Measurements from ENCODE around the gene ZMYM4.

The ZMYM4 gene

GRCh38 chr1:35437200-35437599, 168.7 kb downstream of the ZMYM4 start:
- TF ChIP-seq RAD21 (IDR thresholded peaks at IDR 0.05; ENCODE audit: low read depth) (no peak), REST (IDR thresholded peaks at IDR 0.05; ENCODE audit: low read depth) (no peak), CEBPB (IDR thresholded peaks at IDR 0.05) (no peak), TEAD4 (IDR thresholded peaks at IDR 0.05) (no peak), USF1 (IDR thresholded peaks at IDR 0.05) (no peak), ZBTB7A (IDR thresholded peaks at IDR 0.05; ENCODE audit: low read depth) (no peak), NFIC (IDR thresholded peaks at IDR 0.05) (no peak), YY1 (IDR thresholded peaks at IDR 0.05; ENCODE audit: low read depth) (no peak), EGR1 (IDR thresholded peaks at IDR 0.05) (no peak), TAF1 (IDR thresholded peaks at IDR 0.05; ENCODE audit: low read depth) (no peak), MAX (IDR thresholded peaks at IDR 0.05) (no peak), TCF12 (IDR thresholded peaks at IDR 0.05; ENCODE audit: low read depth) (no peak)

GRCh38 chr1:35439626-35440025, 171.1 kb downstream of the ZMYM4 start:
- TF ChIP-seq ZBTB7A (IDR thresholded peaks at IDR 0.05; ENCODE audit: low read depth), result no peak
- TF ChIP-seq USF1 (IDR thresholded peaks at IDR 0.05), result no peak
- TF ChIP-seq TAF1 (IDR thresholded peaks at IDR 0.05; ENCODE audit: low read depth), result no peak
- TF ChIP-seq NFIC (IDR thresholded peaks at IDR 0.05), result no peak
- TF ChIP-seq CREB1 (IDR thresholded peaks at IDR 0.05; ENCODE audit: low read depth), result no peak
- no peak for TF ChIP-seq REST (IDR thresholded peaks at IDR 0.05; ENCODE audit: low read depth)
- TF ChIP-seq YY1 (IDR thresholded peaks at IDR 0.05; ENCODE audit: low read depth), result no peak
- no peak for TF ChIP-seq EGR1 (IDR thresholded peaks at IDR 0.05)
- no peak for TF ChIP-seq FOXM1 (IDR thresholded peaks at IDR 0.05; ENCODE audit: borderline replicate concordance, low read depth)
- no peak for TF ChIP-seq RAD21 (IDR thresholded peaks at IDR 0.05; ENCODE audit: low read depth)
- TF ChIP-seq CEBPB (IDR thresholded peaks at IDR 0.05), result no peak
- TF ChIP-seq EP300 (IDR thresholded peaks at IDR 0.05; ENCODE audit: borderline replicate concordance), result no peak

- TF ChIP-seq TCF12 (IDR thresholded peaks at IDR 0.05; ENCODE audit: low read depth) (no peak), NFIC (IDR thresholded peaks at IDR 0.05) (no peak), MAX (IDR thresholded peaks at IDR 0.05) (no peak), RAD21 (IDR thresholded peaks at IDR 0.05; ENCODE audit: low read depth) (no peak), EP300 (IDR thresholded peaks at IDR 0.05; ENCODE audit: borderline replicate concordance) (no peak), CEBPB (IDR thresholded peaks at IDR 0.05) (no peak), FOXM1 (IDR thresholded peaks at IDR 0.05; ENCODE audit: borderline replicate concordance, low read depth) (no peak), EGR1 (IDR thresholded peaks at IDR 0.05) (no peak), TAF1 (IDR thresholded peaks at IDR 0.05; ENCODE audit: low read depth) (no peak), USF1 (IDR thresholded peaks at IDR 0.05) (no peak), CREB1 (IDR thresholded peaks at IDR 0.05; ENCODE audit: low read depth) (no peak), YY1 (IDR thresholded peaks at IDR 0.05; ENCODE audit: low read depth) (no peak), ZBTB7A (IDR thresholded peaks at IDR 0.05; ENCODE audit: low read depth) (no peak), TEAD4 (IDR thresholded peaks at IDR 0.05) (no peak), REST (IDR thresholded peaks at IDR 0.05; ENCODE audit: low read depth) (no peak)
Measured at GRCh38 chr1:35441926-35442579, 173.5 kb downstream of the ZMYM4 start.

- TF ChIP-seq NFIC (IDR thresholded peaks at IDR 0.05), result no peak
- no peak for TF ChIP-seq CREB1 (IDR thresholded peaks at IDR 0.05; ENCODE audit: low read depth)
Measured at GRCh38 chr1:35442734-35443133, 174.2 kb downstream of the ZMYM4 start.

Data from Ishikawa (cell line).